RWPE2 (cell line): ENCODE measurements around the gene LRCH4.

Source experiments
- ATAC-seq: fragments of 200-7000 bp; cut with Tn5 transposase; 3 replicates; pipeline ENCODE4 v1.9.1; 2021; ENCODE audit warnings: low read depth
- DNase-seq: peaks from one replicate; pipeline ENCODE4 v3.0.0-alpha.2; 2020; ENCODE audit warnings: low spot score
- H3K27ac ChIP-seq: fragments of 450-650 bp; 2 replicates; pipeline ENCODE4 v1.5.1; 2017; ENCODE audit warnings: mild to moderate bottlenecking; ENCODE audit not compliant: poor library complexity, severe bottlenecking
- H3K27me3 ChIP-seq: fragments of 250-450 bp; sonication (Bioruptor Pico); 2 replicates; pipeline ENCODE4 v1.5.1; 2021; ENCODE audit warnings: mild to moderate bottlenecking, moderate library complexity; ENCODE audit not compliant: insufficient read depth, poor library complexity, severe bottlenecking
- H3K36me3 ChIP-seq: fragments of 250-450 bp; sonication (Bioruptor Pico); 2 replicates; pipeline ENCODE4 v1.5.1; 2020; ENCODE audit warnings: low read depth, mild to moderate bottlenecking, moderate library complexity
- H3K4me1 ChIP-seq: fragments of 250-450 bp; sonication (Bioruptor Pico); 2 replicates; pipeline ENCODE4 v1.5.1; 2021; ENCODE audit warnings: mild to moderate bottlenecking, moderate library complexity; ENCODE audit not compliant: insufficient read depth, poor library complexity, severe bottlenecking
- H3K4me3 ChIP-seq: fragments of 250-450 bp; sonication (Bioruptor Pico); 2 replicates; pipeline ENCODE4 v1.5.1; 2021; ENCODE audit warnings: mild to moderate bottlenecking, moderate library complexity; ENCODE audit not compliant: severe bottlenecking
- H3K9me3 ChIP-seq: fragments of 250-450 bp; sonication (Bioruptor Pico); 2 replicates; pipeline ENCODE4 v1.5.1; 2021; ENCODE audit warnings: mild to moderate bottlenecking, moderate library complexity; ENCODE audit not compliant: severe bottlenecking
- CTCF ChIP-seq: fragments of 450-650 bp; IDR thresholded peaks from one replicate; pipeline ENCODE4 v1.5.1; 2017; ENCODE audit warnings: mild to moderate bottlenecking, moderate library complexity; ENCODE audit not compliant: poor library complexity, severe bottlenecking

LRCH4 gene

GRCh38 chr7:100547872-100548271 is 38.1 kb downstream of the LRCH4 start:
- no peak for DNase-seq
- H3K27ac ChIP-seq = peak overlapping the region; percentile 98
- peaks cover 45% of the 10 kb centered on the region for H3K4me1 ChIP-seq
- no peaks in the 10 kb centered on the region for H3K9me3 ChIP-seq
- no peaks in the 10 kb centered on the region for H3K27me3 ChIP-seq
- TF ChIP-seq CTCF = no peak
- peaks cover 29% of the 10 kb centered on the region for H3K36me3 ChIP-seq
- H3K4me3 ChIP-seq = no peak overlapping the region
- ATAC-seq = no peak

DNA sequence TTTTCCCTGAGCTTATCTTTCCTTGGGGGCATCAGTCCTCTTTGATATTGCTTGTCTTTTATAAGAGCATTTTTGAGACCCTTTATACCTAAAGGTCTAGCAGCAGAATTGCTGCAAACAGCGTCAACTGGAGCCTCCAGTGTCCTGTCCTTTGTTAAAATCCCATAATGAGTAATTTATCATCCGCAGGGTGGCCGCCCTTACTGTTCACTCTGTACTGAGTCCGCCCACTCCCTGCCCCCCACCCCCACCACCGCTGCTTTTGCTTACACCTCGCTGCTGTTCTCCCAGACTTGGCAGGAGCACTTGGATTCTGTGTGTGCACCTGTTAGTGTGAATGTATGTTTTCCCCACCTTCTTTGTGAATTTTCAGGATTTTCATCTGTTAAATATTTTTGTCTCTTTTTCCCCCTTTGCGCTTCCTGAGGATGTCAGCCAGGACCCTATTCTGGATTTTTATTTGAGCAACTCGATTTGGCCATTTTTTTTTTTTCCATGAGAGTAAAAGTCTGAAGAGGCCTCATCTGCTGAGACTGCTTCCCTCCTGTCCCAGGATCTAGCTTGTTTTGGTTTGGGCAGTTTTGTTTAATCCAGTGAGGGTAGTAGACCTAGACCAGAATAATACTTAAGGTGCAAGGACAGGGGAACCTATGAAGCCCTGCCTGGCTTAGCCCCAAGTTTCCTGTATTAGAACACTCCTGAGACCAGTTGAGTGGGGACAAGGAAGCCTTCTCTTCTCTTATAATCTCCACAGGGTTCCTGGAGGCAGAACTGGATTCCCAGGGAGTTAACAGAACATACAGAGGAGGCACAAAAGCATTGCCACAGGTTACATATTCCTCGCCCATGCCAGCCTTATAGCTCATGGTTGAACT is 38.8 kb downstream of the LRCH4 start:
- Histone ChIP-seq H3K36me3 (peaks cover 23% of the 10 kb centered on the region), H3K27me3 (no peaks in the 10 kb centered on the region), H3K4me3 (no peak overlapping the region), H3K9me3 (no peaks in the 10 kb centered on the region), H3K4me1 (peaks cover 45% of the 10 kb centered on the region), H3K27ac (peak overlapping the region; percentile 98)
- ATAC-seq (no peak), DNase-seq (no peak)
- TF ChIP-seq CTCF = no peak

- ATAC-seq = peak; percentile 24
- DNase-seq = no peak
- Histone ChIP-seq H3K9me3 (no peaks in the 10 kb centered on the region), H3K4me1 (peaks cover 45% of the 10 kb centered on the region), H3K27ac (peak overlapping the region; percentile 98), H3K27me3 (no peaks in the 10 kb centered on the region), H3K4me3 (no peak overlapping the region), H3K36me3 (peaks cover 20% of the 10 kb centered on the region)
- no peak for TF ChIP-seq CTCF
Observed at GRCh38 chr7:100546129-100546925, 39.6 kb downstream of the LRCH4 start.

GRCh38 chr7:100545360-100546128 is 40.4 kb downstream of the LRCH4 start:
- ATAC-seq = peak; percentile 96
- Histone ChIP-seq H3K27ac (peak overlapping the region; percentile 98), H3K36me3 (peaks cover 19% of the 10 kb centered on the region), H3K4me3 (no peak overlapping the region), H3K9me3 (no peaks in the 10 kb centered on the region), H3K4me1 (peaks cover 45% of the 10 kb centered on the region), H3K27me3 (no peaks in the 10 kb centered on the region)
- peak; percentile 37 for TF ChIP-seq CTCF
- peak; percentile 93 for DNase-seq
